Calu3 (cell line): Measurements from ENCODE around the gene IGFBP7. TPM values are rescaled to one million over a fixed set of nuclear protein-coding genes. Genes with fewer than 3 reads are reported as not detected.

Experiments
- BruUV-seq: library from RNA; stranded (reverse); fragments of 400-500 nt; replicated peaks from 2 replicates; lab custom pipeline; 2021; lab: Mats Ljungman, UMichigan
- CTCF ChIA-PET: fragments of 300-600 bp; sonication (Branson Sonifier 250); formaldehyde crosslinking; loops from one replicate; lab custom pipeline; 2022; ENCODE audit warnings: antibody characterized with exemption; lab: Charles Lee
- DNase-seq: peaks from one replicate; pipeline ENCODE4 v3.0.0; 2022
- H3K27ac Mint-ChIP-seq: one replicate; pipeline ENCODE4 v1.8.0; 2022; ENCODE audit warnings: mixed read lengths; ENCODE audit not compliant: unreplicated experiment
- H3K27me3 Mint-ChIP-seq: one replicate; pipeline ENCODE4 v1.8.0; 2022; ENCODE audit warnings: mixed read lengths; ENCODE audit not compliant: unreplicated experiment
- H3K36me3 Mint-ChIP-seq: one replicate; pipeline ENCODE4 v1.8.0; 2022; ENCODE audit warnings: mild to moderate bottlenecking, moderate library complexity, mixed read lengths; ENCODE audit not compliant: insufficient read depth, unreplicated experiment
- H3K4me1 Mint-ChIP-seq: one replicate; pipeline ENCODE4 v1.8.0; 2022; ENCODE audit warnings: mild to moderate bottlenecking, low read depth, mixed read lengths; ENCODE audit not compliant: unreplicated experiment
- H3K4me3 Mint-ChIP-seq: one replicate; pipeline ENCODE4 v1.8.0; 2022; ENCODE audit warnings: mild to moderate bottlenecking, low read depth, moderate library complexity, mixed read lengths; ENCODE audit not compliant: unreplicated experiment
- H3K9me3 Mint-ChIP-seq: one replicate; pipeline ENCODE4 v1.8.0; 2022; ENCODE audit warnings: low read depth, mixed read lengths; ENCODE audit not compliant: unreplicated experiment
- CTCF ChIP-seq: fragments of 200-600 bp; IDR thresholded peaks from one replicate; pipeline ENCODE4 v1.8.0; 2022; ENCODE audit warnings: antibody characterized with exemption; ENCODE audit not compliant: unreplicated experiment
- intact Hi-C: fragments of 100-400 bp; cut with micrococcal nuclease; formaldehyde crosslinking; loops from one replicate; pipeline ENCODE4 v1.10.0; 2022; ENCODE audit not compliant: unreplicated experiment
- total RNA-seq: library from RNA; stranded (reverse); gene quantifications from 2 replicates; pipeline ENCODE4 v1.2.3, GENCODE V29; 2022

The IGFBP7 gene
- total RNA-seq, 1 experiment from 2014 or later, result 20.6 TPM

DNA sequence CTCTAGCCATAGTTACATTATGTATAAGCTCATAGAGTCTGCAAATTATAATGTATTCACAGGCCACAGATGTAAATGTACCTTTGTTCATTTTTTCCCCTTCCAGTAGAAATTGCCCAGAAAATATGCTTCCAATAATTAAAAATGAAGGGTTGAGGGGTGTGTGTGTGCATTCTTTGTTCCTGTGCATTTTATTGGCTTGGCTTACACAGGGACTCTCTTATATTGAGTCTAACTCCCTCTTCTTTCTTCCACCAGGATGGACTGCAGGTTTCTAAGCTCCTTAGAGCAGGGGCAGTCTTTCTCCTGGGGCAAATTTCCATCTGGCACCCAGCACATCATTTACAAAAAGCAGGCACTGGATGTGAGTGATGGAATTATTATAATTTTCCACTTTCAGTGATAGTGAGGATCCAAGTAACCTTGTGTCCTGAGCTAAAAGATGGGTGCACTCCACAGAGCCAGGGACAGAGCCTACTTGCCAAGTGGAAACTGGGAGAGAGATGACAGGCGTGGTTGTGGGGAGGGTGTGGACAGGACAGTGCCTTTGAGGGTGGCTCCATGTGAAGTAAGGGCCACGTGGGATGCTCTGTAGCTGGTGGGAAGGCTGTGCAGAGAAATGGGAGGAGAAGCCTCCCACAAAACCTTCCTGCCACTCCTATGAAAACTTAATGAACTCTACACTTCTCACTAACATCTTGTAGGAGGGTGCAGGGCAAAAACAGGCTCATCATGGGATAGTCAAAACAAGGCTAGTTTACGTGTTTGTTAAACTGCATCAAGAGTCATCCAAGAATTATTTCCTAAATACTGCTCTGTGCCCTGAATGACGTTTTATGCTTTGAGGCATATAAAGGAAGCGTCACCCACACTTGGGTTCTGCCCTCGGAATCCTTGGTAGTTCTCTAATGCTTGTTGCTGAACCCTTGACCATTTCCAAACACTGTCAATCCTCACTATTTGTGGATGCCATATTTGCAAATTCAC, 16.0 kb downstream of the IGFBP7 start:
- no peaks in the 10 kb centered on the region for H3K36me3 Mint-ChIP-seq
- no TSS peak for BruUV-seq
- no peak overlapping the region for H3K27ac Mint-ChIP-seq
- H3K27me3 Mint-ChIP-seq, result no peaks in the 10 kb centered on the region
- intact Hi-C loops, result no loop called here
- no peak for DNase-seq
- H3K4me1 Mint-ChIP-seq, result no peaks in the 10 kb centered on the region
- H3K9me3 Mint-ChIP-seq, result no peaks in the 10 kb centered on the region
- no peak for TF ChIP-seq CTCF
- CTCF ChIA-PET, result no interaction called here
- no peak overlapping the region for H3K4me3 Mint-ChIP-seq

DNA sequence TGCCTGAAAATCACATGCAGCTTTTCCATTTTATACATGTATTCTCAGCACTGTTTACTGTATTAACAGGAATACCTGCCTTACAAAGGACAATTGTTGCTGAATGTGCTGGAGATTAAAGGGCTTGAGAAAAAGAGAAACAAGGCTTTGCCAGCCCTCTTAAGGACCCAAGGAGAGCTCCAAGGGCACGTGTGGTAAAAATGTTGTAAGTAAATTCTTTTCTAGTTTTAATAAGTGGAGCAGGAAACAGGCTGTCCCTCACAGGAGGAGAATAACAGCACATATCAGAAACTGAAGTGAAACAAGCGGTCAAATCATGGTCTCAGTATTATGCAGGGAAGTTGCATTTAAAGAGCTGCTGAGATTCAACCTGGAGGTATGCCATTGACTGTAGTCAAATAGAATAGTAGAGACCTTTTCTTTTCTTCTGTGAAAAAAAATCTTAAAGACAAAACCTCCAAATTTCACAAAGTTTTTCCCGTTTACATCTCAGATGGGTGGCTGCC, 18.5 kb downstream of the IGFBP7 start:
- no peaks in the 10 kb centered on the region for H3K36me3 Mint-ChIP-seq
- intact Hi-C loops, result no loop called here
- no peak for TF ChIP-seq CTCF
- H3K27me3 Mint-ChIP-seq, result no peaks in the 10 kb centered on the region
- no TSS peak for BruUV-seq
- no peak overlapping the region for H3K4me3 Mint-ChIP-seq
- CTCF ChIA-PET, result interaction anchor here (0.6 kb wide), 1 partner anchor 23 kb away, joined by 4 read pairs; no protein-coding TSS in a partner anchor
- H3K27ac Mint-ChIP-seq, result no peak overlapping the region
- H3K4me1 Mint-ChIP-seq, result no peaks in the 10 kb centered on the region
- H3K9me3 Mint-ChIP-seq, result no peaks in the 10 kb centered on the region
- no peak for DNase-seq

DNA sequence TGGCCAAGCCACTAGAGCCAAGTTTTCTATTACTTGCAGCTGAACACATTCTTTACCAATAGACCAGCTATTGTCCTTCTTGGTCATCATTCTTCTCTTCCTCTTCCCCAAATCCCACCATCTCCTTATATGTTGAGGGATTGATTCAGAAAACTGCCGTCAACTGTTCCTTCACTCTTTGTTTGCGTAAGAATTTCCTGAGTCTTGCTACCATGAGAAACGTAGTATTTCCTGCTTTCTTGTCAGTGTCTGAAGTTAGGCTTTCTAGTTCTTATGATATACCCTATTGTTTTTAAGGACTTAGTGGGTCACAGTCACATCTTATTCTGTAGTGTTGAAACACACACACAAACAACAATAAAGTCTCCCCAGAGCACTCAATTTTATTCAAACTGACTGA, 20.1 kb downstream of the IGFBP7 start:
- Mint-ChIP-seq H3K4me1 (no peaks in the 10 kb centered on the region), H3K27ac (no peak overlapping the region), H3K9me3 (no peaks in the 10 kb centered on the region), H3K4me3 (no peak overlapping the region), H3K27me3 (no peaks in the 10 kb centered on the region), H3K36me3 (no peaks in the 10 kb centered on the region)
- DNase-seq, result no peak
- no TSS peak for BruUV-seq
- CTCF ChIA-PET, result no interaction called here
- TF ChIP-seq CTCF, result no peak
- intact Hi-C loops, result no loop called here

DNA sequence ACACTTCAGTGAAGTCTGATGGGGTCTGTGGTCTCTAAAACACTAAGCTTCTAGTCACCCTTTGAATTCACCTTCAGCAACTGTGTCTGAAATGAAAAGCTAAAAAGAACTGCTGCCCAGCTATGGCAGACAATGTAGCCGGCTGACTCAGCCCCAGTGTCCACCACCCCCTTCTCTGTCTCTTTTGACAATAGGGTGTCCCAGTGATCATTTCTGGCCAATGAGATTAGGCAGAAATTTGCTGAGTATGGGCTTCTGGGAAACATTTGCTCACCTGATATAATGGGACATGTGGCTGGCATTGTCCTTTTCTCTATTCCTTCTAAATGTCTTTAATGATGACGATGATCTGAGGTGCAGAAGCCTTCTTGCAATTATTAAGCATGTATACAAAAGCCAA, 20.6 kb downstream of the IGFBP7 start:
- Mint-ChIP-seq H3K27me3 (no peaks in the 10 kb centered on the region), H3K9me3 (no peaks in the 10 kb centered on the region), H3K36me3 (no peaks in the 10 kb centered on the region), H3K4me1 (no peaks in the 10 kb centered on the region), H3K27ac (no peak overlapping the region), H3K4me3 (no peak overlapping the region)
- no peak for DNase-seq
- BruUV-seq, result no TSS peak
- intact Hi-C loops, result no loop called here
- CTCF ChIA-PET, result no interaction called here
- no peak for TF ChIP-seq CTCF
